ENCODE results near the gene MROH9.

MROH9 gene

GRCh38 chr1:171084091-171084490 lies 148.8 kb downstream of the MROH9 start:
- no peak for DNase-seq (ENCODE audit: low spot score)

GRCh38 chr1:171084870-171085269 lies 149.5 kb downstream of the MROH9 start:
- no peak for DNase-seq (ENCODE audit: low spot score)

- no peak for DNase-seq (ENCODE audit: low spot score)
Observed at GRCh38 chr1:171087896-171088295, 152.6 kb downstream of the MROH9 start.

GRCh38 chr1:171090604-171091003 lies 155.3 kb downstream of the MROH9 start, which contains the start of gene FMO3:
FMO3 (plus strand) TSS chr1:171090905; CDS start chr1:171092659, 1,754 bp downstream.
- DNase-seq (ENCODE audit: low spot score): no peak

GRCh38 chr1:171103862-171104261 lies 168.5 kb downstream of the MROH9 start:
- no peak for DNase-seq (ENCODE audit: low spot score)

GRCh38 chr1:171107262-171107940 lies 172.1 kb downstream of the MROH9 start:
- no peak for DNase-seq (ENCODE audit: low spot score)

GRCh38 chr1:171107969-171108368 lies 172.6 kb downstream of the MROH9 start:
- DNase-seq (ENCODE audit: low spot score): no peak

- no peak for DNase-seq (ENCODE audit: low spot score)
Observed at GRCh38 chr1:171109966-171110365, 174.6 kb downstream of the MROH9 start.

GRCh38 chr1:171110621-171111326 lies 175.4 kb downstream of the MROH9 start:
- no peak for DNase-seq (ENCODE audit: low spot score)

GRCh38 chr1:171112119-171112518 lies 176.8 kb downstream of the MROH9 start:
- no peak for DNase-seq (ENCODE audit: low spot score)

GRCh38 chr1:171113382-171113781 lies 178.0 kb downstream of the MROH9 start:
- no peak for DNase-seq (ENCODE audit: low spot score)

Measured in AG08396 (cell line).